WTC11 (cell line): ENCODE data around the gene TIMD4. TPM values are rescaled to one million over a fixed set of nuclear protein-coding genes. Genes with fewer than 3 reads are reported as not detected.
"Not testable (repeated sequence)": the region's sequence is repeated elsewhere in the genome, so short reads cannot be mapped to it uniquely, and the experiment has no call there.

Experiments
- ATAC-seq: fragments of 200-7000 bp; cut with Tn5 transposase; 2 replicates; pipeline ENCODE4 v1.10.0; 2021; ENCODE audit warnings: mild to moderate bottlenecking, moderate library complexity
- CTCF ChIA-PET: fragments of 300-600 bp; sonication (Branson Sonifier 250); formaldehyde crosslinking; loops from one replicate; lab custom pipeline; 2021; ENCODE audit warnings: antibody characterized with exemption; lab: Charles Lee
- POLR2A ChIA-PET: fragments of 350-600 bp; sonication (Branson Sonifier 250); formaldehyde crosslinking; loops from one replicate; lab custom pipeline; 2021; ENCODE audit warnings: antibody characterized with exemption; lab: Charles Lee
- DNase-seq: peaks from one replicate; pipeline ENCODE4 v3.0.0; 2021; ENCODE audit warnings: low spot score
- H3K27ac Mint-ChIP-seq: 2 replicates; pipeline ENCODE4 v1.8.0; 2021; ENCODE audit warnings: mixed read lengths
- H3K27me3 Mint-ChIP-seq: 2 replicates; pipeline ENCODE4 v1.8.0; 2021; ENCODE audit warnings: low read depth, mild to moderate bottlenecking, moderate library complexity, mixed read lengths
- H3K36me3 Mint-ChIP-seq: 2 replicates; pipeline ENCODE4 v1.8.0; 2021; ENCODE audit warnings: mixed read lengths
- H3K4me1 Mint-ChIP-seq: 2 replicates; pipeline ENCODE4 v1.8.0; 2022; ENCODE audit warnings: mixed read lengths
- H3K4me3 Mint-ChIP-seq: 2 replicates; pipeline ENCODE4 v1.8.0; 2021; ENCODE audit warnings: mild to moderate bottlenecking, moderate library complexity, mixed read lengths
- H3K9me3 Mint-ChIP-seq: 2 replicates; pipeline ENCODE4 v1.8.0; 2021; ENCODE audit warnings: mixed read lengths
- CBFB ChIP-seq: sonication (generic); formaldehyde crosslinking; IDR thresholded peaks from 2 replicates; pipeline ENCODE4 v1.8.1; 2022; ENCODE audit warnings: mild to moderate bottlenecking, low read depth, missing genetic modification reagents
- CREB1 ChIP-seq: sonication (generic); formaldehyde crosslinking; IDR thresholded peaks from 2 replicates; pipeline ENCODE4 v1.8.0; 2023; ENCODE audit warnings: mild to moderate bottlenecking, missing genetic modification reagents
- E2F4 ChIP-seq: sonication (generic); formaldehyde crosslinking; IDR thresholded peaks from 2 replicates; pipeline ENCODE4 v1.8.1; 2022; ENCODE audit warnings: low read depth, mild to moderate bottlenecking, moderate library complexity, missing genetic modification reagents, borderline replicate concordance
- ERG ChIP-seq: fragments of 250-450 bp; sonication (Bioruptor Pico); IDR thresholded peaks from 2 replicates; pipeline ENCODE4 v1.8.0; 2021; ENCODE audit warnings: mild to moderate bottlenecking
- ESRRA ChIP-seq: sonication (generic); formaldehyde crosslinking; IDR thresholded peaks from 2 replicates; pipeline ENCODE4 v1.8.1; 2022; ENCODE audit warnings: mild to moderate bottlenecking, missing genetic modification reagents, borderline replicate concordance
- FOXK1 ChIP-seq: sonication (generic); formaldehyde crosslinking; IDR thresholded peaks from 2 replicates; pipeline ENCODE4 v1.8.0; 2022; ENCODE audit warnings: mild to moderate bottlenecking, moderate library complexity, missing genetic modification reagents
- FOXP1 ChIP-seq: sonication (generic); formaldehyde crosslinking; IDR thresholded peaks from 2 replicates; pipeline ENCODE4 v1.8.0; 2022; ENCODE audit warnings: missing genetic modification reagents, mild to moderate bottlenecking, moderate library complexity, borderline replicate concordance
- GRHL2 ChIP-seq: fragments of 250-450 bp; sonication (Bioruptor Pico); IDR thresholded peaks from 2 replicates; pipeline ENCODE4 v1.8.0; 2022; ENCODE audit warnings: mild to moderate bottlenecking, moderate library complexity; ENCODE audit not compliant: insufficient replicate concordance, severe bottlenecking
- JUN ChIP-seq: sonication (generic); formaldehyde crosslinking; IDR thresholded peaks from 2 replicates; pipeline ENCODE4 v1.8.0; 2023; ENCODE audit warnings: mild to moderate bottlenecking, missing genetic modification reagents
- MXD4 ChIP-seq: fragments of 250-450 bp; sonication (Bioruptor Pico); IDR thresholded peaks from 2 replicates; pipeline ENCODE4 v1.8.0; 2021; ENCODE audit warnings: mild to moderate bottlenecking, moderate library complexity, borderline replicate concordance
- NR3C1 ChIP-seq: sonication (generic); formaldehyde crosslinking; conservative IDR thresholded peaks from 2 replicates; pipeline ENCODE4 v1.8.1; 2023; ENCODE audit warnings: low read depth, mild to moderate bottlenecking, missing genetic modification reagents
- PREB ChIP-seq: sonication (generic); formaldehyde crosslinking; IDR thresholded peaks from 2 replicates; pipeline ENCODE4 v1.8.1; 2022; ENCODE audit warnings: mild to moderate bottlenecking, missing genetic modification reagents, moderate library complexity, borderline replicate concordance
- SMAD3 ChIP-seq: sonication (generic); formaldehyde crosslinking; IDR thresholded peaks from 2 replicates; pipeline ENCODE4 v1.8.0; 2022; ENCODE audit warnings: missing genetic modification reagents, mild to moderate bottlenecking, borderline replicate concordance
- SMAD4 ChIP-seq: sonication (generic); formaldehyde crosslinking; IDR thresholded peaks from 2 replicates; pipeline ENCODE4 v1.8.0; 2022; ENCODE audit warnings: mild to moderate bottlenecking, missing genetic modification reagents
- TP53 ChIP-seq: sonication (generic); formaldehyde crosslinking; IDR thresholded peaks from 2 replicates; pipeline ENCODE4 v1.8.1; 2023; ENCODE audit warnings: mild to moderate bottlenecking, missing genetic modification reagents
- ZNF138 ChIP-seq: sonication (generic); formaldehyde crosslinking; conservative IDR thresholded peaks from 2 replicates; pipeline ENCODE4 v1.8.1; 2022; ENCODE audit warnings: mild to moderate bottlenecking, moderate library complexity, missing genetic modification reagents
- ZNF219 ChIP-seq: sonication (generic); formaldehyde crosslinking; IDR thresholded peaks from 2 replicates; pipeline ENCODE4 v1.8.0; 2023; ENCODE audit warnings: missing genetic modification reagents, mild to moderate bottlenecking, borderline replicate concordance
- ZNF232 ChIP-seq: sonication (generic); formaldehyde crosslinking; IDR thresholded peaks from 2 replicates; pipeline ENCODE4 v1.8.0; 2022; ENCODE audit warnings: mild to moderate bottlenecking, missing genetic modification reagents
- ZNF396 ChIP-seq: fragments of 250-450 bp; sonication (Bioruptor Pico); IDR thresholded peaks from 2 replicates; pipeline ENCODE4 v1.8.0; 2021; ENCODE audit warnings: mild to moderate bottlenecking, moderate library complexity, borderline replicate concordance
- ZNF423 ChIP-seq: fragments of 250-450 bp; sonication (Bioruptor Pico); IDR thresholded peaks from 2 replicates; pipeline ENCODE4 v2.1.2; 2022; ENCODE audit warnings: mild to moderate bottlenecking, moderate library complexity
- ZNF671 ChIP-seq: fragments of 250-450 bp; sonication (Bioruptor Pico); IDR thresholded peaks from 2 replicates; pipeline ENCODE4 v1.8.0; 2021; ENCODE audit warnings: mild to moderate bottlenecking
- ZSCAN18 ChIP-seq: fragments of 250-450 bp; sonication (Bioruptor Pico); IDR thresholded peaks from 2 replicates; pipeline ENCODE4 v2.1.2; 2022; ENCODE audit warnings: mild to moderate bottlenecking, moderate library complexity
- total RNA-seq: library from RNA; stranded (reverse); gene quantifications from 3 replicates; pipeline ENCODE4 v1.2.3, GENCODE V29; 2021

The TIMD4 gene
- total RNA-seq, 1 experiment from 2014 or later = 0.13 TPM

- H3K9me3 Mint-ChIP-seq = no peaks in the 10 kb centered on the region
- no peak for TF ChIP-seq ZNF138
- no peak for TF ChIP-seq ESRRA (CRISPR knock-in tag)
- no peak for TF ChIP-seq PREB (CRISPR knock-in tag)
- no peak for TF ChIP-seq CBFB (CRISPR knock-in tag)
- TF ChIP-seq MXD4 = no peak
- TF ChIP-seq ZNF671 (CRISPR knock-in tag) = no peak
- TF ChIP-seq TP53 = no peak
- TF ChIP-seq SMAD3 (CRISPR knock-in tag) = no peak
- TF ChIP-seq FOXK1 (CRISPR knock-in tag) = no peak
- ATAC-seq (no peak), DNase-seq (no peak)
- H3K27me3 Mint-ChIP-seq = no peaks in the 10 kb centered on the region
- no peak overlapping the region for H3K27ac Mint-ChIP-seq
- H3K4me3 Mint-ChIP-seq = no peak overlapping the region
- H3K4me1 Mint-ChIP-seq = no peaks in the 10 kb centered on the region; the same call in 1 of the 2 replicates
- POLR2A ChIA-PET = no interaction called here
- CTCF ChIA-PET = no interaction called here
- no peaks in the 10 kb centered on the region for H3K36me3 Mint-ChIP-seq
Observed at GRCh38 chr5:156971848-156972525, 9.0 kb upstream of the TIMD4 start.

- no peak for TF ChIP-seq ZNF138
- no peak for TF ChIP-seq ZNF219 (CRISPR knock-in tag)
- TF ChIP-seq GRHL2 (CRISPR knock-in tag) = no peak
- no peak for TF ChIP-seq SMAD4 (CRISPR knock-in tag)
- no peak for TF ChIP-seq ZSCAN18 (CRISPR knock-in tag)
- no peak for TF ChIP-seq ZNF423 (CRISPR knock-in tag)
Observed at GRCh38 chr5:156971415-156971814, 8.4 kb upstream of the TIMD4 start.

GRCh38 chr5:156967386-156967785, 4.4 kb upstream of the TIMD4 start:
- H3K9me3 Mint-ChIP-seq, H3K36me3 Mint-ChIP-seq, ATAC-seq, POLR2A ChIA-PET, H3K4me1 Mint-ChIP-seq, H3K4me3 Mint-ChIP-seq, H3K27ac Mint-ChIP-seq, H3K27me3 Mint-ChIP-seq, DNase-seq, CTCF ChIA-PET: not testable (repeated sequence)

More at GRCh38 chr5:156971415-156971814, 8.4 kb upstream of the TIMD4 start:
- ChIA-PET CTCF (no interaction called here), POLR2A (no interaction called here)
- peaks cover under 1% of the 10 kb centered on the region; the same call in 1 of the 2 replicates for H3K9me3 Mint-ChIP-seq
- no peaks in the 10 kb centered on the region for H3K27me3 Mint-ChIP-seq
- no peak overlapping the region for H3K4me3 Mint-ChIP-seq
- ATAC-seq = no peak
- no peak overlapping the region for H3K27ac Mint-ChIP-seq
- no peak for DNase-seq
- H3K36me3 Mint-ChIP-seq = no peaks in the 10 kb centered on the region
- no peaks in the 10 kb centered on the region; the same call in 1 of the 2 replicates for H3K4me1 Mint-ChIP-seq

- Mint-ChIP-seq H3K27ac (0 out of 2 replicates have a peak overlapping the region, but pooled peaks have one; percentile 78), H3K27me3 (no peaks in the 10 kb centered on the region), H3K4me3 (no peak overlapping the region), H3K4me1 (peaks cover 18% of the 10 kb centered on the region), H3K36me3 (no peaks in the 10 kb centered on the region), H3K9me3 (no peaks in the 10 kb centered on the region)
- ChIA-PET CTCF (no interaction called here), POLR2A (no interaction called here)
- no peak for DNase-seq
- no peak for ATAC-seq
- no peak for TF ChIP-seq E2F4 (CRISPR knock-in tag)
- no peak for TF ChIP-seq ERG (CRISPR knock-in tag)
- TF ChIP-seq ZNF232 (CRISPR knock-in tag) = no peak
- TF ChIP-seq NR3C1 = no peak
- TF ChIP-seq JUN = no peak
- no peak for TF ChIP-seq ZNF396 (CRISPR knock-in tag)
- no peak for TF ChIP-seq FOXP1 (CRISPR knock-in tag)
- no peak for TF ChIP-seq MXD4
- TF ChIP-seq CREB1 (CRISPR knock-in tag) = no peak
Observed at GRCh38 chr5:156956321-156956720, 6.7 kb downstream of the TIMD4 start.
